Measurements from ENCODE around the gene HLA-B.

HLA-B gene

GRCh38 chr6:31305703-31306219 is 51.2 kb downstream of the HLA-B start:
- no peak for DNase-seq (ENCODE audit: low read depth)

GRCh38 chr6:31304683-31305082 is 52.3 kb downstream of the HLA-B start:
- DNase-seq (ENCODE audit: low read depth) = no peak
